ENCODE measurements around the gene PDE11A. TPM values are rescaled to one million over a fixed set of nuclear protein-coding genes. Genes with fewer than 3 reads are reported as not detected.

PDE11A gene
- total RNA-seq, 1 experiment from 2014 or later, result 0.61 TPM

- TF ChIP-seq CBX3 (IDR thresholded peaks at IDR 0.05; ENCODE audit: low read depth), result no peak
- H3K79me2 ChIP-seq (ENCODE audit: insufficient read depth, low read length), result no peaks in the 10 kb centered on the region
- H3K4me3 ChIP-seq (replicated peaks in 1 of 2; ENCODE audit: low read depth in 1 of 2, low read length in 2 of 2), result no peak overlapping the region
- ATAC-seq (no peak), DNase-seq (ENCODE audit: low read depth, low spot score) (no peak)
- no peaks in the 10 kb centered on the region for H3K27me3 ChIP-seq (ENCODE audit: insufficient read depth, low read length)
- no peaks in the 10 kb centered on the region; the same call in 1 of the 2 replicates for H3K9me2 ChIP-seq (ENCODE audit: insufficient read depth)
- no peaks in the 10 kb centered on the region for H4K20me1 ChIP-seq (ENCODE audit: insufficient read depth)
- intact Hi-C loops (cut with micrococcal nuclease), result no loop called here
- no peaks in the 10 kb centered on the region for H3K36me3 ChIP-seq (ENCODE audit: control insufficient read depth in 1 of 2, insufficient read depth in 2 of 2, low read length in 2 of 2)
- no peak overlapping the region for H3K9ac ChIP-seq (ENCODE audit: low read length)
- RAD21 ChIA-PET (ENCODE audit: low non-redundant PET in 1 of 2, low total read pairs in 2 of 2, uncharacterized antibody in 2 of 2, unreplicated experiment in 2 of 2), result no interaction called here
- BruUV-seq (replicated peaks), result no TSS peak
- H3K4me2 ChIP-seq (ENCODE audit: low read length), result no peak overlapping the region
- no peak overlapping the region for H3K27ac ChIP-seq (ENCODE audit: low read depth, low read length)
- H3K4me1 ChIP-seq (ENCODE audit: control insufficient read depth in 1 of 2, insufficient read depth in 2 of 2, low read length in 2 of 2), result peaks cover 0 to 5% of the 10 kb centered on the region in 2 experiments; a peak in 2 of 4 replicates
- no peaks in the 10 kb centered on the region for H3K9me3 ChIP-seq (ENCODE audit: control insufficient read depth in 1 of 2, insufficient read depth in 1 of 2, low read depth in 1 of 2, low read length in 2 of 2)
- CTCF ChIA-PET, result interaction anchor here (1.7 kb wide), 1 partner anchor 9 kb away, joined by 4 read pairs; no protein-coding TSS in a partner anchor
- POLR2A ChIA-PET, result no interaction called here
- H2AFZ ChIP-seq (ENCODE audit: low read depth, low read length, poor library complexity, severe bottlenecking), result no peak overlapping the region
These were observed 477.3 kb downstream of the PDE11A start for GRCh38 chr2:177595126-177595845.

GRCh38 chr2:177593402-177593801 lies 479.2 kb downstream of the PDE11A start:
- H3K9ac ChIP-seq (ENCODE audit: low read length), result no peak overlapping the region
- intact Hi-C loops (cut with micrococcal nuclease), result no loop called here
- RAD21 ChIA-PET (ENCODE audit: low non-redundant PET in 1 of 2, low total read pairs in 2 of 2, uncharacterized antibody in 2 of 2, unreplicated experiment in 2 of 2), result no interaction called here

More at GRCh38 chr2:177593402-177593801, 479.2 kb downstream of the PDE11A start:
- Histone ChIP-seq H3K27ac (ENCODE audit: low read depth, low read length) (no peak overlapping the region), H3K4me3 (replicated peaks in 1 of 2; ENCODE audit: low read depth in 1 of 2, low read length in 2 of 2) (no peak overlapping the region), H3K27me3 (ENCODE audit: insufficient read depth, low read length) (no peaks in the 10 kb centered on the region), H3K9me3 (ENCODE audit: control insufficient read depth in 1 of 2, insufficient read depth in 1 of 2, low read depth in 1 of 2, low read length in 2 of 2) (no peaks in the 10 kb centered on the region), H3K9me2 (ENCODE audit: insufficient read depth) (no peaks in the 10 kb centered on the region; the same call in 1 of the 2 replicates), H3K4me2 (ENCODE audit: low read length) (no peak overlapping the region), H2AFZ (ENCODE audit: low read depth, low read length, poor library complexity, severe bottlenecking) (no peak overlapping the region), H3K36me3 (ENCODE audit: control insufficient read depth in 1 of 2, insufficient read depth in 2 of 2, low read length in 2 of 2) (no peaks in the 10 kb centered on the region), H3K4me1 (ENCODE audit: control insufficient read depth in 1 of 2, insufficient read depth in 2 of 2, low read length in 2 of 2) (peaks cover 0 to 5% of the 10 kb centered on the region in 2 experiments; a peak in 1 of 4 replicates), H4K20me1 (ENCODE audit: insufficient read depth) (no peaks in the 10 kb centered on the region), H3K79me2 (ENCODE audit: insufficient read depth, low read length) (no peaks in the 10 kb centered on the region)
- BruUV-seq (replicated peaks), result no TSS peak
- POLR2A ChIA-PET, result no interaction called here
- CTCF ChIA-PET, result interaction anchor here (2.5 kb wide), 1 partner anchor 11 kb away, joined by 7 read pairs; no protein-coding TSS in a partner anchor
- DNase-seq (ENCODE audit: low read depth, low spot score) (no peak), ATAC-seq (no peak)
- no peak for TF ChIP-seq CBX3 (IDR thresholded peaks at IDR 0.05; ENCODE audit: low read depth)
